CD14-positive monocyte (primary cell): ENCODE data around the gene ERCC2. TPM values are rescaled to one million over a fixed set of nuclear protein-coding genes. Genes with fewer than 3 reads are reported as not detected.
"Not testable (repeated sequence)": the region's sequence is repeated elsewhere in the genome, so short reads cannot be mapped to it uniquely, and the experiment has no call there.

Source experiments
- DNase-seq, 3 donors: peaks; one replicate each; pipeline ENCODE4 v3.0.0-alpha.2; 2011 to 2022
- H2AFZ ChIP-seq: 2 replicates; pipeline ENCODE4 v1.6.0; 2012; ENCODE audit warnings: mild to moderate bottlenecking, low read depth, low read length, inconsistent platforms; ENCODE audit not compliant: insufficient read depth, poor library complexity, severe bottlenecking
- H3K27ac ChIP-seq, 2 donors: 1 replicate in 1 of 2; 2 replicates in 1 of 2; pipeline ENCODE4 v1.5.1; 2012 to 2013; ENCODE audit warnings: low read length in 2 of 2, control low read depth in 1 of 2, inconsistent platforms in 1 of 2, low read depth in 1 of 2, mild to moderate bottlenecking in 1 of 2
- H3K27me3 ChIP-seq, 2 donors: one replicate each; pipeline versions ENCODE4 v1.6.0 to v1.6.1; 2011 to 2013; ENCODE audit warnings: low read length in 2 of 2; ENCODE audit not compliant: control insufficient read depth in 2 of 2, insufficient read depth in 2 of 2
- H3K36me3 ChIP-seq, 2 donors: replicated peaks in 1 of 2; 1 replicate in 1 of 2; 2 replicates in 1 of 2; pipeline versions ENCODE4 v1.5.1 to v1.6.1; 2012 to 2013; ENCODE audit warnings: low read length in 2 of 2, control low read depth in 1 of 2, inconsistent platforms in 1 of 2, mild to moderate bottlenecking in 1 of 2; ENCODE audit not compliant: insufficient read depth in 2 of 2, control insufficient read depth in 1 of 2
- H3K4me1 ChIP-seq, 2 donors: 1 replicate in 1 of 2; 2 replicates in 1 of 2; pipeline versions ENCODE4 v1.5.1 to v1.6.1; 2012 to 2013; ENCODE audit warnings: low read length in 2 of 2, control low read depth in 1 of 2, inconsistent platforms in 1 of 2, mild to moderate bottlenecking in 1 of 2, moderate library complexity in 1 of 2; ENCODE audit not compliant: insufficient read depth in 2 of 2, control insufficient read depth in 1 of 2
- H3K4me2 ChIP-seq: replicated peaks from 2 replicates; pipeline ENCODE3; 2012; ENCODE audit warnings: low read length, moderate library complexity, mild to moderate bottlenecking; ENCODE audit not compliant: poor library complexity, severe bottlenecking; ENCODE audit errors: extremely low read depth
- H3K4me3 ChIP-seq, 3 experiments: fragments of 200-600 bp in 1 of 3; sonication (generic) in 1 of 3; replicated peaks in 1 of 3; 1 replicate in 2 of 3; 2 replicates in 1 of 3; pipeline ENCODE4 v1.5.1; 2011 to 2013; ENCODE audit warnings: low read length in 3 of 3, mild to moderate bottlenecking in 3 of 3, control low read depth in 2 of 3, low read depth in 2 of 3, inconsistent platforms in 1 of 3, moderate library complexity in 1 of 3
- H3K79me2 ChIP-seq: 2 replicates; pipeline ENCODE4 v1.6.0; 2012; ENCODE audit warnings: mild to moderate bottlenecking, control low read depth, inconsistent platforms, low read length, moderate library complexity; ENCODE audit not compliant: insufficient read depth
- H3K9ac ChIP-seq: 2 replicates; pipeline ENCODE4 v1.6.0; 2017; ENCODE audit warnings: low read length, mild to moderate bottlenecking; ENCODE audit not compliant: insufficient read depth, poor library complexity, severe bottlenecking
- H3K9me3 ChIP-seq, 2 donors: replicated peaks in 1 of 2; 1 replicate in 1 of 2; 2 replicates in 1 of 2; pipeline versions ENCODE4 v1.5.1 to v1.6.1; 2012 to 2013; ENCODE audit warnings: low read length in 2 of 2, control low read depth in 1 of 2; ENCODE audit not compliant: control insufficient read depth in 1 of 2, insufficient read depth in 1 of 2
- H4K20me1 ChIP-seq: 2 replicates; pipeline ENCODE4 v1.6.0; 2012; ENCODE audit warnings: mild to moderate bottlenecking, low read length, control low read depth, moderate library complexity; ENCODE audit not compliant: insufficient read depth
- H3K27ac Mint-ChIP-seq, 7 donors: one replicate each; pipeline ENCODE4 v1.8.0; 2020; ENCODE audit warnings: mild to moderate bottlenecking in 7 of 7, mixed read lengths in 7 of 7, moderate library complexity in 6 of 7, inconsistent platforms in 2 of 7
- H3K27me3 Mint-ChIP-seq, 3 donors: one replicate each; pipeline ENCODE4 v1.8.0; 2021 to 2022; ENCODE audit warnings: low read depth in 3 of 3, mild to moderate bottlenecking in 3 of 3, mixed read lengths in 3 of 3, moderate library complexity in 3 of 3, inconsistent platforms in 1 of 3
- H3K36me3 Mint-ChIP-seq, 2 donors: one replicate each; pipeline ENCODE4 v1.8.0; 2020; ENCODE audit warnings: mixed read lengths in 2 of 2, inconsistent platforms in 1 of 2, mild to moderate bottlenecking in 1 of 2
- H3K4me1 Mint-ChIP-seq: one replicate; pipeline ENCODE4 v1.8.0; 2020; ENCODE audit warnings: mild to moderate bottlenecking, mixed read lengths
- H3K4me3 Mint-ChIP-seq, 2 donors: one replicate each; pipeline ENCODE4 v1.8.0; 2020; ENCODE audit warnings: mild to moderate bottlenecking in 2 of 2, mixed read lengths in 2 of 2, moderate library complexity in 1 of 2
- H3K9me3 Mint-ChIP-seq, 7 donors: one replicate each; pipeline ENCODE4 v1.8.0; 2020 to 2022; ENCODE audit warnings: mixed read lengths in 7 of 7, mild to moderate bottlenecking in 6 of 7, moderate library complexity in 6 of 7, inconsistent platforms in 2 of 7
- WGBS: methylation state at CpG from one replicate; pipeline ENCODE4 v1.1.5; 2013; ENCODE audit warnings: missing lambda C conversion rate; ENCODE audit not compliant: insufficient coverage; 5-methylcytosine and 5-hydroxymethylcytosine counted together
- intact Hi-C, 2 donors: fragments of 100-400 bp; cut with micrococcal nuclease; formaldehyde crosslinking; loops; one replicate each; pipeline versions ENCODE4 v1.15.0 to v1.15.1; 2023
- polyA plus RNA-seq, 3 donors: library from polyadenylated mRNA; depleted of rRNA in 1 of 3; unstranded in 2 of 3; stranded (reverse) in 1 of 3; fragments of 300-500 nt in 2 of 3; fragments of >200 nt in 1 of 3; fragmentation: Illumina TruSeq in 2 of 3; gene quantifications; 1 replicate in 2 of 3; 2 replicates in 1 of 3; pipeline ENCODE4 v1.2.3, GENCODE V29; 2012 to 2021
- TF ChIP-seq, protein P1 (sequence below): fragments of 200-600 bp; IDR thresholded peaks from one replicate; pipeline ENCODE4 v1.8.0; 2022; ENCODE audit warnings: antibody characterized with exemption, mild to moderate bottlenecking

The ERCC2 gene
- polyA plus RNA-seq, 3 donors: 4.0 to 20.0 (median 4.4) TPM

- peaks cover 0 to 4% (median 0%) of the 10 kb centered on the region in 7 donors for H3K9me3 Mint-ChIP-seq
- H3K9ac ChIP-seq: no peak overlapping the region
- H4K20me1 ChIP-seq: no peaks in the 10 kb centered on the region
- H3K27me3 ChIP-seq: peaks cover 4 to 21% of the 10 kb centered on the region in 2 donors
- peaks cover 4 to 11% of the 10 kb centered on the region in 2 donors for H3K4me1 ChIP-seq
- no peak overlapping the region for H3K4me3 Mint-ChIP-seq
- no peak overlapping the region for H3K27ac ChIP-seq
- H3K27ac Mint-ChIP-seq: peak overlapping the region in 1 of 7 donors; percentile 8
- no peak overlapping the region for H3K4me3 ChIP-seq
- peaks cover 4% of the 10 kb centered on the region for H3K4me1 Mint-ChIP-seq
- H2AFZ ChIP-seq: no peak overlapping the region
- TF ChIP-seq, protein P1, sequence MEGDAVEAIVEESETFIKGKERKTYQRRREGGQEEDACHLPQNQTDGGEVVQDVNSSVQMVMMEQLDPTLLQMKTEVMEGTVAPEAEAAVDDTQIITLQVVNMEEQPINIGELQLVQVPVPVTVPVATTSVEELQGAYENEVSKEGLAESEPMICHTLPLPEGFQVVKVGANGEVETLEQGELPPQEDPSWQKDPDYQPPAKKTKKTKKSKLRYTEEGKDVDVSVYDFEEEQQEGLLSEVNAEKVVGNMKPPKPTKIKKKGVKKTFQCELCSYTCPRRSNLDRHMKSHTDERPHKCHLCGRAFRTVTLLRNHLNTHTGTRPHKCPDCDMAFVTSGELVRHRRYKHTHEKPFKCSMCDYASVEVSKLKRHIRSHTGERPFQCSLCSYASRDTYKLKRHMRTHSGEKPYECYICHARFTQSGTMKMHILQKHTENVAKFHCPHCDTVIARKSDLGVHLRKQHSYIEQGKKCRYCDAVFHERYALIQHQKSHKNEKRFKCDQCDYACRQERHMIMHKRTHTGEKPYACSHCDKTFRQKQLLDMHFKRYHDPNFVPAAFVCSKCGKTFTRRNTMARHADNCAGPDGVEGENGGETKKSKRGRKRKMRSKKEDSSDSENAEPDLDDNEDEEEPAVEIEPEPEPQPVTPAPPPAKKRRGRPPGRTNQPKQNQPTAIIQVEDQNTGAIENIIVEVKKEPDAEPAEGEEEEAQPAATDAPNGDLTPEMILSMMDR: no peak
- intact Hi-C loops: no loop called here
- H3K9me3 ChIP-seq: no peaks in the 10 kb centered on the region
- WGBS: 83% methylated on average over 3 of the region's 11 CpGs
- H3K36me3 Mint-ChIP-seq: peaks cover 0 to 3% of the 10 kb centered on the region in 2 donors
- DNase-seq: no peak
- peaks cover 8 to 19% (median 16%) of the 10 kb centered on the region in 3 donors for H3K27me3 Mint-ChIP-seq
- H3K36me3 ChIP-seq: no peaks in the 10 kb centered on the region
- H3K4me2 ChIP-seq: no peak overlapping the region
- no peaks in the 10 kb centered on the region for H3K79me2 ChIP-seq
Observed at GRCh38 chr19:45336696-45337251, 33.6 kb downstream of the ERCC2 start.

- H3K4me2 ChIP-seq, H3K4me1 Mint-ChIP-seq, H3K27ac ChIP-seq, H3K4me3 ChIP-seq, H2AFZ ChIP-seq, H3K27me3 ChIP-seq, H4K20me1 ChIP-seq, H3K9me3 Mint-ChIP-seq, H3K4me3 Mint-ChIP-seq, H3K9ac ChIP-seq, DNase-seq, H3K79me2 ChIP-seq, H3K36me3 ChIP-seq, H3K36me3 Mint-ChIP-seq, H3K4me1 ChIP-seq, H3K9me3 ChIP-seq, H3K27ac Mint-ChIP-seq, intact Hi-C loops: not testable (repeated sequence)
- H3K27me3 Mint-ChIP-seq: peaks cover 9 to 17% (median 12%) of the 10 kb centered on the region in 3 donors
- WGBS: 83% methylated on average over 1 of the region's 4 CpGs
Observed at GRCh38 chr19:45334881-45335280, 35.5 kb downstream of the ERCC2 start.
